Kidney glomerular epithelial cell (primary cell): ENCODE measurements around the gene PSME1.

Experiments used
- DNase-seq: peaks from one replicate; lab custom pipeline; 2025; lab: John Stamatoyannopoulos, UW

Gene PSME1

GRCh38 chr14:24176599-24176998, 40.6 kb downstream of the PSME1 start:
- DNase-seq = no peak

GRCh38 chr14:24177041-24177825, 41.2 kb downstream of the PSME1 start:
- no peak for DNase-seq

GRCh38 chr14:24177891-24178290, 41.9 kb downstream of the PSME1 start:
- no peak for DNase-seq

GRCh38 chr14:24178399-24179178, 42.6 kb downstream of the PSME1 start:
- no peak for DNase-seq

- DNase-seq = no peak
Observed at GRCh38 chr14:24179294-24179960, 43.4 kb downstream of the PSME1 start.

- DNase-seq = peak; percentile 94
Observed at GRCh38 chr14:24179961-24180796, 44.2 kb downstream of the PSME1 start.

GRCh38 chr14:24181371-24182077, 45.5 kb downstream of the PSME1 start:
- no peak for DNase-seq

- no peak for DNase-seq
Observed at GRCh38 chr14:24182110-24182882, 46.3 kb downstream of the PSME1 start.

GRCh38 chr14:24183014-24183481, 47.1 kb downstream of the PSME1 start:
- DNase-seq = no peak

- no peak for DNase-seq
Observed at GRCh38 chr14:24184104-24184970, 48.3 kb downstream of the PSME1 start.

- no peak for DNase-seq
Observed at GRCh38 chr14:24185026-24185425, 49.0 kb downstream of the PSME1 start.

- no peak for DNase-seq
Observed at GRCh38 chr14:24185741-24186140, 49.7 kb downstream of the PSME1 start.

GRCh38 chr14:24186831-24187538, 51.0 kb downstream of the PSME1 start:
- DNase-seq = no peak

GRCh38 chr14:24187539-24187915, 51.5 kb downstream of the PSME1 start:
- no peak for DNase-seq
